ENCODE results near the gene ZNF280A. TPM values are rescaled to one million over a fixed set of nuclear protein-coding genes. Genes with fewer than 3 reads are reported as not detected.

Gene ZNF280A
- total and polyA plus RNA-seq, 9 of the 15 experiments (the other 6 are each of a cell fraction or from before 2014, with no cell fraction given): 19.0 to 40.8 (median 28.6) TPM

GRCh38 chr22:22463855-22464540, 56.1 kb downstream of the ZNF280A start:
- no peaks in the 10 kb centered on the region for H3K9me1 ChIP-seq (ENCODE audit: control insufficient read depth, insufficient read depth, low read length)
- peak; percentile 97 to 99 (median 99) for DNase-seq (ENCODE audit: extremely low read depth in 1 of 4, low spot score in 3 of 4)
- BruUV-seq (replicated peaks): no TSS peak
- H3K4me1 ChIP-seq (replicated peaks in 1 of 2; ENCODE audit: control insufficient read depth in 2 of 2, insufficient read depth in 2 of 2, low read length in 2 of 2): peaks cover 0 to 2% of the 10 kb centered on the region in 2 experiments; a peak in 1 of 5 replicates
- POLR2A ChIA-PET: interaction anchor here (0.6 to 5.3 kb wide), 28 partner anchors 12 to 449 kb away, joined by 3 to 37 read pairs (median 4); partner anchors contain the start of gene PRAME
- no peak overlapping the region for H3K9ac ChIP-seq (ENCODE audit: insufficient read depth in 1 of 2, low read depth in 2 of 2, low read length in 2 of 2)
- H2AFZ ChIP-seq (ENCODE audit: low read depth, low read length): peak overlapping the region; percentile 16
- no peak overlapping the region for H3K27ac ChIP-seq (ENCODE audit: extremely low read depth, low read depth, low read length)
- peaks cover 13 to 18% of the 10 kb centered on the region in 2 experiments; a peak in 4 of 5 replicates for H3K27me3 ChIP-seq (ENCODE audit: control insufficient read depth in 2 of 2, insufficient read depth in 2 of 2, low read length in 2 of 2)
- peaks cover 5% of the 10 kb centered on the region; the same call in 1 of the 2 replicates for H4K20me1 ChIP-seq (replicated peaks; ENCODE audit: control insufficient read depth, insufficient read depth, low read length)
- WGBS (ENCODE audit: insufficient coverage, low coverage, missing lambda C conversion rate): 24% methylated on average over 18 of the region's 18 CpGs
- peaks cover 10% of the 10 kb centered on the region for H3K9me3 ChIP-seq (replicated peaks; ENCODE audit: control insufficient read depth, insufficient read depth, low read depth, low read length)
- no peaks in the 10 kb centered on the region for H3K36me3 ChIP-seq (ENCODE audit: control insufficient read depth, insufficient read depth, low read length)
- no peaks in the 10 kb centered on the region for H3K79me2 ChIP-seq (ENCODE audit: control insufficient read depth, insufficient read depth, low read length)
- H3K4me3 ChIP-seq: no peak overlapping the region
- peak; percentile 97 for ATAC-seq
- FAIRE-seq: peak; percentile 93
- CTCF ChIA-PET (ENCODE audit: low intra/inter-chr PET ratio): interaction anchor here (0.6 to 4.8 kb wide), 41 partner anchors 9 to 818 kb away, joined by 3 to 78 read pairs (median 6); partner anchors contain the start of genes PRAME, ZNF280A and ZNF280B
- no peak overlapping the region; the same call in 1 of the 2 replicates for H3K4me2 ChIP-seq (ENCODE audit: insufficient read depth, low read length)
- in situ Hi-C loops (cut with MboI): loop anchor here (5.0 to 10.0 kb wide), 4 partner anchors 228 to 1791 kb away; partner anchors contain the start of gene IGLL5
- intact Hi-C loops (cut with micrococcal nuclease): loop anchor here (1.0 to 10.0 kb wide), 16 partner anchors 33 to 661 kb away; partner anchors contain the start of gene PRAME
- no peak for TF ChIP-seq NFYB (IDR thresholded peaks at IDR 0.05; ENCODE audit: extremely low read depth, insufficient read length)
- peak; percentile 26 for TF ChIP-seq CXXC5 (CRISPR knock-in tag; IDR thresholded peaks at IDR 0.05)
- TF ChIP-seq ZNF778 (CRISPR knock-in tag; IDR thresholded peaks at IDR 0.05): no peak
- no peak for TF ChIP-seq PRMT5 (CRISPR knock-in tag; IDR thresholded peaks at IDR 0.05)
- no peak for TF ChIP-seq TCF7L2 (IDR thresholded peaks at IDR 0.05; ENCODE audit: low read depth, low read length)
- TF ChIP-seq XRCC5 (IDR thresholded peaks at IDR 0.05; ENCODE audit: low read depth, low read length): peak; percentile 69; the same call in 1 of the 2 replicates
- peak; percentile 17; the same call in 1 of the 2 replicates for TF ChIP-seq MBD2 (IDR thresholded peaks at IDR 0.05; ENCODE audit: borderline replicate concordance, low read depth)
- TF ChIP-seq NR2C2 (CRISPR knock-in tag; IDR thresholded peaks at IDR 0.05): peak; percentile 60; the same call in 1 of the 2 replicates
- no peak for TF ChIP-seq NR2C2 (tag; IDR thresholded peaks at IDR 0.05)
- TF ChIP-seq HDAC1 (IDR thresholded peaks at IDR 0.05): no peak
- TF ChIP-seq ASH1L (IDR thresholded peaks at IDR 0.05; ENCODE audit: borderline replicate concordance, low read depth, partially characterized antibody): no peak
- TF ChIP-seq NR0B1 (IDR thresholded peaks at IDR 0.05; ENCODE audit: partially characterized antibody): no peak
- peak in 1 of 2 experiments; percentile 73; a peak in 1 of 4 replicates for TF ChIP-seq TBL1XR1 (IDR thresholded peaks at IDR 0.05; ENCODE audit: low read length in 2 of 2)
- TF ChIP-seq BRD9 (IDR thresholded peaks at IDR 0.05; ENCODE audit: low read depth, partially characterized antibody): no peak
- no peak for TF ChIP-seq BRD4 (IDR thresholded peaks at IDR 0.05)
- TF ChIP-seq EHMT2 (IDR thresholded peaks at IDR 0.05): no peak
- TF ChIP-seq POLR2H (tag; IDR thresholded peaks at IDR 0.05; ENCODE audit: low read depth): no peak
- TF ChIP-seq ZBTB2 (IDR thresholded peaks at IDR 0.05): no peak
- TF ChIP-seq CGGBP1 (CRISPR knock-in tag; IDR thresholded peaks at IDR 0.05): 0 out of 2 replicates have a peak, but pooled peaks have one; percentile 32
- TF ChIP-seq NEUROD1 (IDR thresholded peaks at IDR 0.05; ENCODE audit: borderline replicate concordance, low read depth, low read length, partially characterized antibody): no peak

Measured in K562 (cell line).